GM21526 (cell line): Measurements from ENCODE around the gene ENAH.
"Not testable (repeated sequence)": the region's sequence is repeated elsewhere in the genome, so short reads cannot be mapped to it uniquely, and the experiment has no call there.

Experiments used
- ATAC-seq: cut with Tn5 transposase; IDR thresholded peaks from one replicate; pipeline ENCODE4 v1.9.1; 2021; ENCODE audit warnings: moderate library complexity; ENCODE audit not compliant: unreplicated experiment, low FRiP score

ENAH gene

GRCh38 chr1:225651376-225651871 lies 1.5 kb downstream of the ENAH start:
- ATAC-seq: no peak

GRCh38 chr1:225650179-225650578 lies 2.7 kb downstream of the ENAH start:
- ATAC-seq: no peak

DNA sequence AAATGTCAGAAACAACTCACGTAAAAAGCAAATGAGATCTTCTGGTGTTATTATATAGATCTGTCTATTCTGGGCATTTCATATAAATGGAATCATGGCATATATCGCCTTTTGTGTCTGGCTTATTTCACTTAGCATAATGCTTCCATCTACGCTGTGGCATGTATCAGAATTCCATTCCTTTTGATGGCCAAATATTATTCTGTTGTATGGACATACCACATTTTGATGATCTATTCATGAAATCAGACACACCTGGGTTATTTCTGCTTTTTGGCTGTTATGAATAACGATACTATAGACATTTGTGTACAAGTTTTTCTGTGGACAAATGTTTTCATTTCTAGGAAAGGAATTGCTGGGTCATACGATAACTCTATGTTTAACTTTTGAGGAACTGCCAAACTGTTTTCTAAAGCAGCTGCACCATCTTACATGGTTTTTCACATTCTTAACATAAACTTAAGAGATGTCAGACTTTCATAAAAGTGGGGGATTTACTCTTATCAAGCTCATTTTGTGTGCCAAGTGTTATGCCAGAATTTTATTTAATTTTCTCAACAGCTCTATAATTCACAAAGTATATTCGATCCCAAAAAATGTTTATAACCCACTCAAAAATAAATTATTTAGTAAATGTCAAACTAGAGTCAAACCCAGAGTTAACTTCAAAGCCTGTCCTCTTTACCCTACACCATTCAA lies 7.6 kb downstream of the ENAH start:
- no peak for ATAC-seq

DNA sequence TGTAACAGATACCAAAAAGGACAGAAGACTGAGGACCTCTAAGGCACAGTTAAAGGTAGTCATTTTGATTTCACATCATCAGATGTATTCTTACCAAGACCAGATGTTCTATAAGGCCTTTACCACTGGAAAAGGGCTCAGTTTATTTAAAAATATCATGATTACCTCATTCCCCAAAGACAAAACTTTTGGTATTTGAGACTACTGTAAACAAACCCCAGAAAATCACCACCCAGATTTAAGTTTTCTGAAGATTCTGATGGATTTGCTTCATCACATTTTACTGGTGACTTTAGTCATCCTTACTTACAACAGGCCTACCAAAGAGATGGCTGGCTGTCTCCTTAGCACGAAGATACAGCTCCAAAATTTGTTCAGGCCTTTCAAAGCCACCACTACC lies 8.3 kb downstream of the ENAH start:
- ATAC-seq: no peak

GRCh38 chr1:225642177-225642576 lies 10.7 kb downstream of the ENAH start:
- no peak for ATAC-seq

DNA sequence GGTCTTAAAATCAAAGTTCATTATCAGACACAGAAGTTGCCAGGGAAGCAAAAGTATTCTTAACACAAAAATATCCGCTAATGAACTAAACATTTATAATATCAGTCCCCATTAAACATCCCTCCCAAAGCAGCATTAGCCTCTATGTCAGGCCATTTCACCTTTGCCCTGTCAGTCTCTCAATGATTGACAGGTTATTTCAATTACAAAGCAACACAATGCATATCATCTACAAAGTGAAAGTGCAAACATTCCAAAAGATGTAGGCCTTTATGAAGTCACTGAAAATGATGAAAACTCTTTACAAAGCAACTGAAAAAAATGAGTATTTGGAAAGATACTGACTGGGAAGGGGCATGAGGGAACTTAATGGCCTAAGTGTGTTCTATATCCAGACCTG lies 14.1 kb downstream of the ENAH start:
- ATAC-seq: no peak

DNA sequence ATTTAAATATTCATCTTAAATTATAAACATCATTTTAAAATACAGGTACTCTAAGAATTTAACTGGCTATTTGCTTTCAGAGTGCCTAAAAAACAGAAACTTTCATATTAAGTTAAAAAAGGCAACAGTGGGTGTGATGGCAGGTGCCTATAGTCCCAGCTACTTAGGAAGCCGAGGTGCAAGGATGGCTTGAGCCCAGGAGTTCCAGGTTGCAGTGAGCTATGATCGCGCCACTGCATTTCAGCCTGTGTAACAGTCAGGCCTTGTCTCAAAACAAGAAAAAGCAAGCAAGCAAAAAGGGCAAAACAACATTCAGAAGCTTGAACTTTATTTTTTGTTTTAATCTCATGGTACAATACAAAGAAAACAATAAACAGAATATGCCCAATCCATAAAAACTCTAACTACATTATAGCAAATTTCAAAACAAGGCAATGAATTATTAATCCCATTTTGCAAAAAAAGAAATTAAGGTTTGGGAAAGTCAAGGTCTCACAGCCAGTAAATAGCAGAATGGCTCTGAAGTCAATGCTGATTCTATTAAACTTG lies 15.2 kb downstream of the ENAH start:
- no peak for ATAC-seq

DNA sequence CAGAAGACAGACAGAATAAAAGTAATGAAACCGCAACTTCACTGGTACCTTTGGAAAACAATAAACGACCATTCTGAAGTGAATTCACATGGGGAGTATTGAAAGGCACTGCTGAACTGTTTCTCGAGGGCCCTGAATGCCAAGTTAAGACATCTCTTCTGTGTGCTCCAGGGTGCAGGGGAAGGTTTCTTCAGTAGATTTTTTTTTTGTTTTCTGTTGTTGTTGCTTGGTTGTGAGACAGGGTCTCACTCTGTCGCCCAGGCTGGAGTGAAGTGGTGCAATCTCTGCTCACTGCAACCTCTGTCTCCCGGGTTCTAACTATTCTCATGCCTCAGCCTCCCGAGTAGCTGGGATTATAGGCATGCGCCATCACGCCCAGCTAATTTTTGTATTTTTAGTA lies 15.9 kb downstream of the ENAH start:
- not testable (repeated sequence) for ATAC-seq

DNA sequence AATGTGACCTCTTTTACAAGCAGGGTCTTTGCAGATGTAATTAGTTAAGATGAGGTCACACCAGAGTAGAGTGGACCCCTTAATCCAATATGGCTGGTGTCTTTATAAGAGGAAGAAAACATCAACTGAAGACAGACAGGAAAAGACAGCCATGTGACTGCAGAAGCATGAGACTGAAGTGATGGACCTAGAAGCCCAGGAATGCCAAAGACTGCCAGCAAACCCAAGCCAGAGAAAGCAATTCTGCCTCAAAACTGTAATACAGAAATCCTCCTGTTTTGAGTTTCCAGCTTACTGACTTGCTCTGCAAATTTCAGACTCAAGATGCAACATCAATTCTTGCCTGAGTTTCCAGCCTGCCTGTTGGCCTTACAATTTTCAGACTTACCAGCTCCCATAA lies 17.3 kb downstream of the ENAH start:
- ATAC-seq: no peak

DNA sequence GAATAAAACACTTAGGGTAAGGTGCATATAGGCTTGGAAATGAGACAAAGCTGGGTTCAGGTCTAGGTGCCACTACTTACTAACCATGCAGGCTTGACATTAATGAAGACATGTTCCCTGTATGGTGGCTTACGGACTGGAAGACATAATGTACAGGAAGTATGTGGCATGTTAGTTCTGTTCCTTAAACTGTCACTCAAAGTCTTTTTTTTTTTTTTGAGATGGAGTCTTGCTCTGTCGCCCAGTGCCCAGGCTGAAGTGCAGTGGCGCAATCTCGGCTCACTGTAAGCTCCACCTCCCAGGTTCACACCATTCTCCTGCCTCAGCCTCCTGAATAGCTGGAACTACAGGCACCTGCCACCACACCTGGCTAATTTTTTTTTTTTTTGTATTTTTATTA lies 20.1 kb downstream of the ENAH start:
- not testable (repeated sequence) for ATAC-seq

DNA sequence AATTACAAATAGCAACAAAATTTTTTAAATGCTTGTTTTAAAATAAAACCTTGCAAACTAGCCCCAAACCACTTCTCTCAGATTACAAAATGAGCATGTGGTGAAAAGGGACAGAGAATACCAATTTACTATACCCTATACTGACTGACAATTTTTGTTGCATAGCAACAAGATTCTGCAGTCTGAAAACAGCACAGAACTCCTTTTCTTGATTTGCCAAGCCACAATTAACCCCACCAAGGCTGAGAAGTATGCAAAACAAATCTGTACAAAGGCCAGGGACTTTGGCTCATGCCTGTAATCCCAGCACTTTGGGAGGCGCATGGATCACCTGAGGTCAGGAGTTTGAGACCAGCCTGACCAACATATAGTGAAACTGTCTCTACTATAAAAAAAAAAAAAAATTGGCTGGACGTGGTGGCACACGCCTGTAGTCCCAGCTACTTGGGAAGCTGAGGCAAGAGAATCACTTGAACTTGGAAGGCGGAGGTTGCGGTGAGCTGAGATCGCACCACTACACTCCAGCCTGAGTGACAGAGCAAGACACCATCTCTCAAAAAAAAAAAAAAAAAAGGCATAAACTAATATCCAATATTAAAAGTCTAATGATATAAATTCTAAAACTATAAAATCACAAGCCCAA lies 21.8 kb downstream of the ENAH start:
- ATAC-seq: no peak

GRCh38 chr1:225629483-225629882 lies 23.4 kb downstream of the ENAH start:
- no peak for ATAC-seq

DNA sequence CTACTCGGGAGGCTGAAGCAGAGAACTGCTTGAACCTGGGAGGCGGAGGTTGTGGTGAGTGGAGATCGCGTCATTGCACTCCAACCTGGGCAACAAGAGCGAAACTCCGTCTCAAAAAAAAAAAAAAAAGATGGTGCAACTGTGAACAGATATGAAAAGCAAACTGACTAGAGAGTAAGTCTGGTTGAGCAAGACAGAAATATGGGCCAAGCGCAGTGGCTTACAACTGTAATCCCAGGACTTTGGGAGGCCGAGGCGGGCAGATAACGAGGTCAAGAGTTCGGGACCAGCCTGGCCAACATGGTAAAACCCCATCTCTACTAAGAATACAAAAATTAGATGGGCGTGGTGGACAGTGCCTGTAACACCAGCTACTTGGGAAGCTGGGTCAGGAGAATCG lies 24.1 kb downstream of the ENAH start:
- ATAC-seq: not testable (repeated sequence)

- ATAC-seq: no peak
Measured at GRCh38 chr1:225627304-225627947, 25.5 kb downstream of the ENAH start.

DNA sequence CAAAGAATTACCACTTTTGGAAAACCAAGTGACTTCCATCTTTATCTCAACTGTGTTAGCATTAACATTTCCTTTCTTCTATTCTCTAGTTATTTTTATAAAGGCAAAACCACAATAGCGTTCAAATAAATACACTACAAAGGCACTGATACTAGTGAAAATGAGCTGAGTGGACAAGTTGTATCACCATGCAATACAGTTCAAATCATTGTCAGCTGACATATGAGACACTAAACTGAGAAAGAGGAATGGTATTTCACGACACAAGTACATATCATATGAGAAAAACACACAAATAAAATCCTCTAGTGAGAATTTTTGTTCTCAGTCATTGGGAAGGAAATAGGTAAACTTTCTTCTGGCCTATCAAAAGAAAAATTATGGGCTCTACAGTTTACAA lies 26.2 kb downstream of the ENAH start:
- no peak for ATAC-seq

DNA sequence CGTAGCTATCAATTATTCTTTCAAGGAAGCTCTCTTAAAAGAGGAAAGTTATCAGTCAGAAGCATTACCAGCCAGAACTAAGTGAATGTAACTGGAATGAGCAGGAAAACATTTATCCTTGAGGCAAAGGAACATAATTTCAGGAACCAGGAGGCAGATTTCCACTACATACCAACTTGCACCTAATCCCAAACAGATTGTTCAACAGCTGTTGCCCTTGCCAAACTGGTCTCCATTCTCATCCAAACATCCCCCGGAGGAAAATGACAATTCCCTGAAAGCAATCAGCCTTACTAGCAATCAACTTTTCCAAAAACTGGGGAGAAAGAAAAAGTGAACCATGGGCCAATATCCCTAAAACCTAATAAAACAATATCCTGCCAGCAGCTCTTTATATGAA lies 35.0 kb downstream of the ENAH start:
- no peak for ATAC-seq

DNA sequence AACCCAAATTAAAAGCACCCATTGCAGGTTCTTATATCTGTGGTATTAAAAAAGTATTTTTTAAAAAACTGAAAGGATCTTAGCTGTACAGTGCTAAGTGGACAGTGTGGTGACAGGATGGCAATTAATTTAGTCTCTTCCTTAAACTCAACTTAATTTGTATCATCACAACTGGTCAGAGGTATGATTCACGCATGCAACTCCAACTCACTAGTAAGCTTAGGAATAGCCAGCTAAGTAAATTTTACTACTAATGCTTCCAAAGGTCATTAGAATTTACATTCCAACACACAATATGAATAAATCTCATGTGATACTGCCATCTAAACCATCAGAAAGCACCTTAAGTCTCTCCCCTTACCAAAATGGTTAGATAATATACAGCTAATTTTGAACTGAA lies 35.4 kb downstream of the ENAH start:
- no peak for ATAC-seq

DNA sequence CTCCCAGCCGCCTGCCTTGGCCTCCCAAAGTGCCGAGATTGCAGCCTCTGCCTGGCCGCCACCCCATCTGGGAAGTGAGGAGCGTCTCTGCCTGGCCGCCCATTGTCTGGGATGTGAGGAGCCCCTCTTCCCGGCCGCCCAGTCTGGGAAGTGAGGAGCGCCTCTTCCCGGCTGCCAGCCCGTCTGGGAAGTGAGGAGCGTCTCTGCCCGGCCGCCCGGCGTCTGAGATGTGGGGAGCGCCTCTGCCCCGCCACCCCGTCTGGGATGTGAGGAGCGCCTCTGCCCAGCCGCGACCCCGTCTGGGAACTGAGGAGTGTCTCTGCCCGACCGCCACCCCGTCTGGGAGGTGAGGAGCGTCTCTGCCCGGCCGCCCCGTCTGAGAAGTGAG lies 37.5 kb downstream of the ENAH start:
- not testable (repeated sequence) for ATAC-seq

DNA sequence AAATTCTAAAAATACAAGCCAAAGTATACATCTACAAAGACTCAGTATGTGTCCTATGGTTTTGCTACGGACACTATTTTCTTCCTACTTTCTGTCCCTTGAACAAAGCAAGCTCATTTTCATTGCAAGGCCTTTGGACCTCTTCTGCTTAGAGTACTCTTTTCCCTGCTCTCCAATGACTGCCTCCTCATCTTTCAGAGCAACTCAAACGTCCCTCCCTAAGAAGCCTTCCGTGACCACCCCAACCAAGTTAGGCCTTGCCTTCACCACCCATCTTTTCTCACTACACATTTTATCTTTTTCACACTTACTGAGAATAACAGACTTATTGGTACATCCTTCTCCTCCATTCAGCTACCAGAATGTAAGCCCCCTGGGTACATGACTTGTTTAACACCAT lies 39.9 kb downstream of the ENAH start:
- no peak for ATAC-seq

- ATAC-seq: no peak
Measured at GRCh38 chr1:225612287-225612686, 40.6 kb downstream of the ENAH start.

- no peak for ATAC-seq
Measured at GRCh38 chr1:225611537-225612223, 41.2 kb downstream of the ENAH start.
